SK-N-MC (cell line): ENCODE data around the gene PBX4.

Experiments used
- EZH2 ChIP-seq: fragments of 200-600 bp; sonication (generic); IDR thresholded peaks from one replicate; pipeline ENCODE4 v1.6.1; 2017; ENCODE audit warnings: antibody characterized with exemption
- FOXP2 ChIP-seq: optimal IDR thresholded peaks from 2 replicates; pipeline ENCODE3; 2011; ENCODE audit warnings: mild to moderate bottlenecking, moderate library complexity; ENCODE audit not compliant: insufficient read depth; ENCODE audit errors: extremely low read length, control extremely low read depth
- POLR2AphosphoS5 ChIP-seq: IDR thresholded peaks from 2 replicates; pipeline ENCODE4 v1.6.1; 2012; ENCODE audit warnings: mild to moderate bottlenecking, low read depth, low read length, borderline replicate concordance

GRCh38 chr19:19657397-19657783 lies 38.9 kb upstream of the PBX4 start:
- no peak for TF ChIP-seq POLR2AphosphoS5
- TF ChIP-seq EZH2 = no peak
- no peak for TF ChIP-seq FOXP2
